ENCODE results near the gene D2HGDH.
"Not testable (repeated sequence)": the region's sequence is repeated elsewhere in the genome, so short reads cannot be mapped to it uniquely, and the experiment has no call there.

D2HGDH gene

DNA sequence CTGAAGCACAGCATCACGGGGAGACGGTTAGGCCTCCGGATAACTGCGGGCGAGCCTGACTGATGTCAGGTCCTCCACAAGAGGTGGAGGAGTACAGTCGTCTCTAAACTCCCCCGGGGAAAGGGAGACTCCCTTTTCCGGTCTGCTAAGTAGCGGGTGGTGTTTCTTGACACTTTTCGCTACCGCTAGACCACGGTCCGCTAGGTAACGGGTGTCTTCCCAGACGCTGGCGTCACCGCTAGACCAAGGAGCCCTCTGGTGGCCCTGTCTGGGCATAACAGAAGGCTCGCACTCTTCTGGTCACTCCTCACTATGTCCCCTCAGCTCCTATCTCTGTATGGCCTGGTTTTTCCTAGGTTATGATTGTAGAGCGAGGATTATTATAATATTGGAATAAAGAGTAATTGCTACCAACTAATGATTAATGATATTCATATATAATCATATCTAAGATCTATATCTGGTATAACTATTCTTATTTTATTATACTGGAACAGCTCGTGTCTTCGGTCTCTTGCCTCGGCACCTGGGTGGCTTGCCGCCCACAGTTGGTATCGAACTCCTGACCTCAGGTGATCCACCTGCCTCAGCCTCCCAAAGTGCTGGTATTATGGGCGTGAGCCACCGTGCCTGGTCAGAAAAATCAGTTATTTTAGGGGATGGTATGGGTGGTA, 1.8 kb upstream of the D2HGDH start:
- peak; percentile 69 for TF ChIP-seq CTCF (IDR thresholded peaks at IDR 0.05)

DNA sequence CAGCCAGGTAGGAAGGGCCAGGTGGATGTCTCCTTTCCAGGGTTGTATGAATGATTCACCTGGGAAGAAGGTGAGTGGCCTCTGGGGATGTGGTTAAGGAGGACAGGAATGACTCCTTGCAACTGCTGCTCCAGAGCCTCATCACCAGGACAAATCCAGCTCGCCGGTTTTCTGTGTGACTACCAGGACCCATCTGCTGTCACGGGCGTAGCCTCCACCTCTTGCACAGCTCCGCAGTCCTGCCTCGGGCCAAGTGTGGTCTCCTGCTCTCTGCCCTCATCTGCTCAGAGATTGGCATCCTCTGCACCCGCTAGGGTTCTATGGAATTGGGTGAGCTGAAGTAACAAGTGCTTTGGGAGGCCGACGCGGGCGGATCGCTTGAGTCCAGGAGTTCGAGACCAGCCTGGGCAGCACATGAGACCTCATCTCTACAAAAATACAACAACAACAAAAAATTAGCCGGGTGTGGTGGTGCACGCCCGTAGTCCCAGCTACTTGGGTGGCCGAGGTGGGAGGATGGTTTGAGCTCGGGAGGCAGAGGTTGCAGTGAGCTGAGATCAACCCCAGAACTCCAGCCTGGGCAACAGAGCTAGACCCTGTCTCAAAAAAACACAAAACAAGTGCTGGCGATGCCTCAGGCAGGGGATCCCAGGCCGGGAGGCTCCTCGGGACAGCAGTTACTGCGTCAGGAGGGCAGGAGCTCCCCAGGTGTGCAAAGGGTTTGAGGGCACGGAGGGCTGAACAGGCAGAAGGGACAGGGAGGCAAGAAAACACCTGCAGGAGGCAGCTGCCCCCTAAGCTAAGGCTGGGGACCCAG, 831 bp upstream of the D2HGDH start:
- Histone ChIP-seq H3K4me1 (ENCODE audit: control insufficient read depth in 1 of 2, insufficient read depth in 1 of 2, low read depth in 1 of 2, low read length in 1 of 2) (peaks cover 53 to 60% of the 10 kb centered on the region in 2 experiments), H3K27ac (peak overlapping the region; percentile 83), H3K36me3 (no peaks in the 10 kb centered on the region), H3K4me3 (ENCODE audit: low read depth in 1 of 2, low read length in 1 of 2) (peak overlapping the region; percentile 97), H3K27me3 (no peaks in the 10 kb centered on the region), H3K9me3 (no peaks in the 10 kb centered on the region)
- no peak for TF ChIP-seq CTCF (IDR thresholded peaks at IDR 0.05)

More for the DNA sequence above, 1.8 kb upstream of the D2HGDH start:
- H3K27ac ChIP-seq, result peak overlapping the region; percentile 29
- H3K27me3 ChIP-seq, H3K9me3 ChIP-seq, H3K36me3 ChIP-seq: not testable (repeated sequence)
- peaks cover 53 to 60% of the 10 kb centered on the region in 2 experiments for H3K4me1 ChIP-seq (ENCODE audit: control insufficient read depth in 1 of 2, insufficient read depth in 1 of 2, low read depth in 1 of 2, low read length in 1 of 2)
- H3K4me3 ChIP-seq (ENCODE audit: low read depth in 1 of 2, low read length in 1 of 2), result peak overlapping the region; percentile 23 to 35

DNA sequence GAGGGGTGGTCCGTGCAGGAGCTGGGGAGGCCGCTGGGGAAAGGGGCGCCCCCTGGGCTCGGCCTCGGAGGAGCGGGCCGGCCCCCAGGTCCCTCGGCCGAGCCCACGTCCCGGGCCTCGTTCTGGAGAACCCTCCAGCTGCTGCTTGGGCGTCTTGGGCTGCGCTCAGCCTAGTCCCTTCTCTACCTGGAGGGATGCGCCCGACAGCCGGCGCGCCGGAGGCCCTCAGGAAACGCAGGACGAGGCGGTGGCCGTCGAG, 293 bp upstream of the D2HGDH start:
- Histone ChIP-seq H3K4me1 (ENCODE audit: control insufficient read depth in 1 of 2, insufficient read depth in 1 of 2, low read depth in 1 of 2, low read length in 1 of 2) (peaks cover 53 to 60% of the 10 kb centered on the region in 2 experiments), H3K36me3 (no peaks in the 10 kb centered on the region), H3K27ac (peak overlapping the region; percentile 83), H3K4me3 (ENCODE audit: low read depth in 1 of 2, low read length in 1 of 2) (peak overlapping the region; percentile 97), H3K27me3 (no peaks in the 10 kb centered on the region), H3K9me3 (no peaks in the 10 kb centered on the region)
- TF ChIP-seq CTCF (IDR thresholded peaks at IDR 0.05), result peak; percentile 23

DNA sequence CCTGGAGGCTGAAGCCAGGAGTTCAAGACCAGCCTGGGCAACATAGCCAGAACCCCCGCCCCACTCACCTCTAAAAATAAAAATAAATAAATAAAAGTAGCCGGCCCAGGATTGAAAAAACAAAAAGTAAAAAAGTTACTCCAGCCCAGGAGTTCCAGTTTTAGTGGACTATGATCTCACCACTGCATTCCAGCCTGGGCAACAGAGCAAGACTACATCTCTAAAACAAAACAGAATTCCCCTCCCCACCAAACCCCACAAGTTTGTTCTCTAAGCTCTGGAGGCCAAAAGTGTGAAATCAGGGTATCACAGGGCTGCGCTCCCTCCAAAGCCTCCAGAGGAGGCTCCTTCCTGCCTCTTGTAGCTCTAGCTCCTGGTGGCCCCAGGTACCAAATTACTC, 1.7 kb downstream of the D2HGDH start:
- Histone ChIP-seq H3K9me3 (no peaks in the 10 kb centered on the region), H3K27me3 (no peaks in the 10 kb centered on the region), H3K27ac (no peak overlapping the region), H3K4me1 (ENCODE audit: control insufficient read depth in 1 of 2, insufficient read depth in 1 of 2, low read depth in 1 of 2, low read length in 1 of 2) (peaks cover 54 to 58% of the 10 kb centered on the region in 2 experiments), H3K4me3 (ENCODE audit: low read depth in 1 of 2, low read length in 1 of 2) (no peak overlapping the region), H3K36me3 (no peaks in the 10 kb centered on the region)
- no peak for TF ChIP-seq CTCF (IDR thresholded peaks at IDR 0.05)

DNA sequence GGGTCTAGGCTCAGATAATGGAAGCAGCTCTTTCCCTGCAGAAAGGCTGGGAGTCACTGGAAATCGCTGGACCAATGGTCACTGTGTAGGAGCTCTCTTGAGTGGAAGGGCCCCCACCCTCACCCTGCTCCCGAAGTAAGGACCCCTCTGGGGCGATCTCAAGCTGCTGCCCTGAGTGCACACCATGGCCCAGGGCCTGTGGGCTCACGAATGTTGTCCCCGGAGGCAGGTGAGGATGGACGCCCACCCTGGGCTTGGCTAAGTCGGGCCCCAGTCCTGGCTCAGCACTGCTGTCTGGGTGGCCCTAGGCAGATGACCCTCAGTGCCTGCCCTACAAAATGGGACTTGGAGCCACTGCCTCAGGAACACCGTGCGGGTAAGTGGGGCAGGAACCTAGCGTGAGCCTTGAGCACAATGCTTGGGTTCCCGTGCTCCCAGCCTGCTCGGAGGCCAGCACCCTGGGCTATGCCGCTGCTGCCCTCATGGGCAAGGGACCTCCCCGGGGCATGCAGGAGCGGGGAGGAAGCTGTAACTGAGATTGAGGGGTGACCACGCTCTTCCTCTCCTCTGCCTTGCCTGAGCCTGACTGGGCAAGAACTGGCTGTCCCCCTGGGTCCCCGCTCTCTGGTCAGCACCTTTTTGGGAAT, 3.7 kb downstream of the D2HGDH start:
- H3K36me3 ChIP-seq, result no peaks in the 10 kb centered on the region
- no peak overlapping the region for H3K4me3 ChIP-seq (ENCODE audit: low read depth in 1 of 2, low read length in 1 of 2)
- H3K27ac ChIP-seq, result no peak overlapping the region
- H3K4me1 ChIP-seq (ENCODE audit: control insufficient read depth in 1 of 2, insufficient read depth in 1 of 2, low read depth in 1 of 2, low read length in 1 of 2), result peaks cover 39 to 48% of the 10 kb centered on the region in 2 experiments
- H3K9me3 ChIP-seq, result no peaks in the 10 kb centered on the region
- H3K27me3 ChIP-seq, result no peaks in the 10 kb centered on the region
- TF ChIP-seq CTCF (IDR thresholded peaks at IDR 0.05), result no peak

Measured in neutrophil (primary cell).